Memory B cell (primary cell): ENCODE data around the gene UAP1.

ENCODE experiments used
- ATAC-seq: fragments of 150-1000 bp; cut with Tn5 transposase; 2 replicates; pipeline ENCODE4 v1.10.0; 2021; ENCODE audit warnings: low read depth, mild to moderate bottlenecking, moderate library complexity
- DNase-seq, 2 donors: peaks; one replicate each; pipeline ENCODE4 v3.0.0; 2022; ENCODE audit warnings: low spot score in 2 of 2
- H3K27ac Mint-ChIP-seq: one replicate; pipeline ENCODE4 v1.8.0; 2022; ENCODE audit warnings: mild to moderate bottlenecking, moderate library complexity, mixed read lengths
- H3K27me3 Mint-ChIP-seq: one replicate; pipeline ENCODE4 v1.8.0; 2022; ENCODE audit warnings: mixed read lengths
- H3K36me3 Mint-ChIP-seq: one replicate; pipeline ENCODE4 v1.8.0; 2022; ENCODE audit warnings: mild to moderate bottlenecking, mixed read lengths
- H3K4me1 Mint-ChIP-seq: one replicate; pipeline ENCODE4 v1.8.0; 2022; ENCODE audit warnings: mixed read lengths
- H3K4me3 Mint-ChIP-seq: one replicate; pipeline ENCODE4 v1.8.0; 2022; ENCODE audit warnings: mild to moderate bottlenecking, moderate library complexity, mixed read lengths
- H3K9me3 Mint-ChIP-seq: one replicate; pipeline ENCODE4 v1.8.0; 2022; ENCODE audit warnings: mixed read lengths

Gene UAP1

DNA sequence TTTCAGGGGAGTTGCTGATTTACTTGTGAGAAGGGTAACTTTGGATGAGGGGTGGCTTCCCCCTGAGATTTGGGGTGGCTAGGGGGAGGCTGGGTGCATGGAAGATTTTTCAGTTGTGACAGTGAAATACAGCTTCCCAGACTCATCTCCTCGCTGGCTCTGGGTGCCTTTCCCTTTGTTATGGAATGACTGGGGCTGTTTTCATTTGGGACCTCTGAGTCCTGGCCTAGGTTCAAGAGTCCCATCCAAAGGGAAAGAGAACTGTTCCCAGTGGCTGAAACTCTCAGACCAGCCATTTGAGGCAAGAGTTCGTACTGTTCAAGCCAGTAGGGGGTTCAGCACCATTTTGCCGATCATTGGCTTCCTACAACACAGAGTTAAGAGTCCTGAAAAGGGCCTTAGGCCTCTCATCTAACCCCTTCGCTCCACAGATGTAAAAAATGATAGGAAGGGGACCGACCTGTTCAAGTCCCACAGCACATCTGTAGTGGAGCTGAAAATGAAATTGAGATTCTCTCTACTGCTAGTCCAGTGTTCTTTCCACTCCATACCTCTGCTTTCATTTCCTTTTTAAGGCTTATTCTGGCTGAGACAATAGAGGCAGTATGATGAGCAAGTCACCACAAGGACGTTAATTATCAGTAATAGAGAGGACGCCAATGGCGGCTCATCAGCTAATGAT lies 71.7 kb downstream of the UAP1 start:
- ATAC-seq: no peak
- Mint-ChIP-seq H3K27me3 (peaks cover 11% of the 10 kb centered on the region), H3K27ac (no peak overlapping the region), H3K36me3 (no peaks in the 10 kb centered on the region), H3K4me3 (no peak overlapping the region), H3K4me1 (no peaks in the 10 kb centered on the region), H3K9me3 (no peaks in the 10 kb centered on the region)
- no peak for DNase-seq

DNA sequence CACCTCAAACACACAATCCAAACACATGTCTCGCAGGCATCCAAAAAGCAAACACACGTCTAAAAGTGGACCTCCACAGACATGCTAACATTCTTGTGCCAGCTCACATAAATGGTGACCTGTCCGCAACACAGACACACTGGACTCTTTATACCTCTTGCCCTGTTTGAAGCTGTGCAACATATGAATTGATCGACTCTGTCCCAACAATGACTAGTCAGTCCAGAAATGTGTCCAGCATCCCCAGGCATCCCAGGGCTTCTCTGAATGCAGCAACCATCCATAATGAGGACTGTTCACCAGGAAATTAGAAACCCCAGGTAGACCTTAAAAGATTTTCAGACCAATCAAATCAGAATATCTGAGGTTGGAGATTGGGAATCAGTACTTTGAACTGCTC lies 73.9 kb downstream of the UAP1 start:
- no peaks in the 10 kb centered on the region for H3K36me3 Mint-ChIP-seq
- H3K4me1 Mint-ChIP-seq: peaks cover 3% of the 10 kb centered on the region
- no peak for ATAC-seq
- no peak for DNase-seq
- H3K4me3 Mint-ChIP-seq: no peak overlapping the region
- H3K27me3 Mint-ChIP-seq: peaks cover 9% of the 10 kb centered on the region
- no peaks in the 10 kb centered on the region for H3K9me3 Mint-ChIP-seq
- H3K27ac Mint-ChIP-seq: no peak overlapping the region

DNA sequence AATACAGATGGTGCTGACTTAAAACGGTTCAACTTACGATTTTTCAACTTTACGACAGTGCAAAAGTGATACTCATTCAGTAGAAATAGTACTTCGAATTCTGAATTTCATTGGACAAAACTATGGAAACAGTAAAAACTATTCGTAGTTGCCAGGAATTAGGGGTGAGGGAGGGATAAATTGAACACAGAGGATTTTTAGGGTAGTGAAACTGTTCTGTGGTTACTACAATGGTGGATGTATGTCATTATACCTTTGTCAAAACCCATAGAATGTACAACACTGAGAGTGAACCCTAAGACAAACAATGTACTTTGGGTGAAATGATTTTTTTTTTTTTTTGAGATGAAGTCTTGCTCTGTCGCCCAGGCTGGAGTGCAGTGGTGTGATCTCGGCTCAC lies 78.2 kb downstream of the UAP1 start:
- H3K4me1 Mint-ChIP-seq: peaks cover 3% of the 10 kb centered on the region
- no peak overlapping the region for H3K27ac Mint-ChIP-seq
- peak; percentile 85 for ATAC-seq
- peaks cover 3% of the 10 kb centered on the region for H3K27me3 Mint-ChIP-seq
- H3K36me3 Mint-ChIP-seq: no peaks in the 10 kb centered on the region
- H3K4me3 Mint-ChIP-seq: no peak overlapping the region
- no peak for DNase-seq
- H3K9me3 Mint-ChIP-seq: no peaks in the 10 kb centered on the region

DNA sequence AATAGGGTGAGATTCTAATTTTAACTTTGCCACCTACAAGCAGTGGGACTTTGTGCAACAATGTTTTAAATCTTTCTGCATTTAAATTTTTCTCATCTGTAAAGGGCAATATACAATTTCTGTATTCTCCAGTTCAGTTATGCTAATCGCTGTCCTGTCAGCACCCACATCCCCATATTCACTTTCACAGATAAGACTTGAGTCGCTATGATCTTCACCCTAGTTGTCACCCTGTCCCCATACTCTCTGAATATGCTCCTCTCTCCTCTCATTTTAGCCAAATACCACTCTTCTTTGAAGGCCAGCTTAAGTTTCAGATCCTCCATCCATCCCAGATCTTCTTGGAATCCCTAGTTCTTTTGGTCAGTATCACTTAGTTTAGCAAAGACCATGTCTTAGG lies 79.6 kb downstream of the UAP1 start:
- Mint-ChIP-seq H3K36me3 (no peaks in the 10 kb centered on the region), H3K4me3 (no peak overlapping the region), H3K4me1 (peaks cover 3% of the 10 kb centered on the region), H3K27ac (no peak overlapping the region), H3K27me3 (peaks cover 5% of the 10 kb centered on the region), H3K9me3 (no peaks in the 10 kb centered on the region)
- ATAC-seq (no peak), DNase-seq (no peak)

DNA sequence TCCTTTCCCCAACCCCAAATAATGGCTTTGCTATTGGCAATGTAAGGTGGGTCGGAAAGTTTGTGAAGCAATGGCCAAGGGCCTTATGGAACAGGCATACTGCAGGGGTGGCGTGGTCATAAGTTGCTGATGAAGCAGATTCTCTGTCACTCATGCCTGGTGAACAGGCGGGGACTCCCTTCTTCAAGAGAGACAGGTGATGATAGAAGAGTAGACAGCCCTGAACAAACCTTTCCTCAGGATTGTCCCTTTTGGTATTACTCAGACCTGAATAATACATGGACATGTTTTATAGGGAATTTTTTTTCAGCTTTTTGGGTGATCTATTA lies 83.4 kb downstream of the UAP1 start:
- no peaks in the 10 kb centered on the region for H3K36me3 Mint-ChIP-seq
- no peak overlapping the region for H3K27ac Mint-ChIP-seq
- no peaks in the 10 kb centered on the region for H3K4me1 Mint-ChIP-seq
- no peaks in the 10 kb centered on the region for H3K9me3 Mint-ChIP-seq
- H3K27me3 Mint-ChIP-seq: peaks cover 7% of the 10 kb centered on the region
- ATAC-seq: no peak
- DNase-seq: no peak
- no peak overlapping the region for H3K4me3 Mint-ChIP-seq

DNA sequence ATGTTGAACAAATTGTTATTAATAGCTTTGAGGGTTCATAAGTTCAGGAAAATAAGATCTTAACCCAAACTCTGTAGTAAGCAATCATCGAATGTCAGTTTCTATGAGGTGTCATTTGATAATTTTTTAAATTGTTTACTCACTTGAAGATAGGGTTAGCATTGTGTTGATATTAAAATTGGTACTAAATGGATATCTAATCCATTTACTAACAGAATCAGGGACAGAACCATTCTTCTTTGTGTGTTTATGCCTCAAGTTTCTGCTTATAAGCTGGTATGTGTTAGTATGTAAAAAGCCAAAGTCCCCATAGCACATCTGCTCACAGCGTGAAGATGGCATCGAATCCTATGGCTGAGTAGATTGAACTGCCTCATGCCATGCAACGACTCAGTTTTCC lies 84.1 kb downstream of the UAP1 start:
- Mint-ChIP-seq H3K4me1 (no peaks in the 10 kb centered on the region), H3K27me3 (peaks cover 7% of the 10 kb centered on the region), H3K4me3 (no peak overlapping the region), H3K27ac (no peak overlapping the region), H3K36me3 (no peaks in the 10 kb centered on the region), H3K9me3 (no peaks in the 10 kb centered on the region)
- no peak for ATAC-seq
- DNase-seq: no peak

DNA sequence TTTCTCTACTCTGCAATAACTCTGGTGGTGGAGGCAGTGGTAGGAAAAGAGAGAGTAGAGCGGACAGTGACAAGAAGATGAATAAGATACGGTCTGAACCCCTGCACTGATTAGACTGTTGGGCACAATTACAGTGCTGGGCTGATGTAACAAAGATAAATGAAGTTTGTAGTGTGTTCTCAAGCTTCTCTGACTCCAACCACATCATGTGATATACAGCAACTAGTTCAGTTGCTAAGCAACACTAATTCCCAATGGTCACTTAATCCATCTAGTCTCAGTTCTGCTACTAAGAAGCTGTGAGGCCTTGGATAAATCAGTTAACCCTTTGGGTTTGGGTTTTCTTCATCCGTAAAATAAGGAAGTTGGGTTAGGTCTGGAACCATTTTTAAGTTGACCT lies 88.1 kb downstream of the UAP1 start:
- Mint-ChIP-seq H3K36me3 (no peaks in the 10 kb centered on the region), H3K9me3 (no peaks in the 10 kb centered on the region), H3K4me3 (no peak overlapping the region), H3K4me1 (no peaks in the 10 kb centered on the region), H3K27ac (no peak overlapping the region), H3K27me3 (peaks cover 11% of the 10 kb centered on the region)
- DNase-seq: no peak
- ATAC-seq: no peak
